GM12872 (cell line): ENCODE data around the gene ZFHX2.

Experiments used
- CTCF ChIP-seq: IDR thresholded peaks from 3 replicates; pipeline ENCODE4 v1.5.1; 2011; ENCODE audit warnings: low read depth, mild to moderate bottlenecking, low read length, moderate library complexity; ENCODE audit not compliant: insufficient read depth

Gene ZFHX2

DNA sequence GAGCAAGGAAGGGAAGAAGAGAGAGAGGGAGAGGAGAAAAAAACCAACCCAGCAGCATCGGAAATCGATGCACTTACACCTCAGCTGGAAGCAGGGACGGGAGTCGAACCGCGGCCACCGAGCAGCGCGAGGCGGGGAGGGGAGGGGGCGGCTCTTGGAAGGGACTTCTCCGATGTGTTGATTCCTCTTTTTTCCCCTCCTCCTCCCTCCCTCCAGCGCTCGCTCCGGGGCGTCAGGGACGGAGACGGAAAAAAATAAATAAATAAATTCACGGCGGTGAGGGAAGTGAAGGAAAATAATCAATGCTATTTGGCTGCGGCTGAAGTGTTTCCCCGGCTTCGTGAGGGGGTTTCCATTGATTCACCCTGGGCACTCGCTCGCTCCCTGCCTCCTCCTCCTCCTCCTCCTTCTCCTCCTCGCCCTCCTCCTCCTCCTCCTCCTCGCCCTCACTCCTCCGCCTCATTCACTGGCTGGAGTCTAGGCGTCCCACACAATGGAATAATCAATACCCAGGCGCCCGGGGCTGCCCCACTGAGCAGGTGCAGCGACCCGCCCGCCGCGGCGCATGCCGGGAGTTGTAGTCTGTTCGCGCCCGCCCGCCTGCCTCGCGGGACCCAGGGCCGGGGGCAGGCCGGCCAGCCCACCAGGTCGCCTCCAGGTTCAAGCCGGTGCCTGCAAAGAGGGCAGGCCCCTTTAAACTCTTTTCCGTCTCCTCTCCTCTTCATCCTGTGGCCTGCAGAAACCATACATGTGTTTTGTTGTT lies at the start of gene ZFHX2:
Gene ZFHX2 (minus strand): TSS at position 500 of the 763 bp plus-strand sequence. CDS start 16,440 bp downstream, outside the sequence.
- TF ChIP-seq CTCF, result no peak

- no peak for TF ChIP-seq CTCF
These were observed 49.2 kb upstream of the ZFHX2 start for GRCh38 chr14:23600806-23601205.

- no peak for TF ChIP-seq CTCF
These were observed 48.8 kb upstream of the ZFHX2 start for GRCh38 chr14:23600322-23600707.

GRCh38 chr14:23590198-23590597 lies 38.6 kb upstream of the ZFHX2 start:
- no peak for TF ChIP-seq CTCF

GRCh38 chr14:23589606-23590005 lies 38.0 kb upstream of the ZFHX2 start:
- TF ChIP-seq CTCF, result no peak

DNA sequence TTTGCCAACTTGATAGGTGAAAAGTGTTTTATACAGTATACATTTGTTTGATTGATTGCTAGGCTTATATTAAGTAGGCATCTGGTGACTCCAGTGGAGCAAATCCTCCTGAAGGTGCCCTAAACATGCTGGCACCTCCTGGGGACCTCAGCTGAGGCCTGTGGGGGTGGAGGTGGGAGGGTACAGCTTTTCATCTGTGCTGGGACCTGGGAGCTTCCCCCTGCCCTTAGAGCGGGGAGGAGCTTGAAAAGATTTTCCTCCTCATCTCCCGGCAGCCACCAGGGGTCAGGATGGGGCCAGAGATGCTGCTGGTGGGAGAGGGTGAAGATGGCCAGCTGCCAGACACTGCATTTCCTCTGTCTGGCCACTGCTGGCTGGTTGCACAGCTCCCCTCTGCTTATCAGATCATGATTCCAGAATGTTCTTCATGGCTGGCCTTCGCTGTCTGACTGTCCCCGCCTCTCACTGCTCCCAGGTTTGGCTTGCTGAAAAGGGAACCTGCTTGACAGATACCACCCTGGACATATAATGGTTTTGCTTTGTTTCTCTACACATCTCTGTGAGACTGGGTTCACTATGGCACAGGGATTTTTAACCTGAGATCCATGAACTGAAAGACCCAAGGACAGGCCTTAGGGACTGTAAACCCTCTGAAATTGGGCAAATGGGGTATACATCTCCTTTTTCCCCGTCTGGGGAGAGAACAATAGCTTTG lies 37.5 kb upstream of the ZFHX2 start:
- peak; percentile 95 for TF ChIP-seq CTCF

GRCh38 chr14:23582906-23583760 lies 31.6 kb upstream of the ZFHX2 start:
- TF ChIP-seq CTCF, result no peak
